Esophagus squamous epithelium (tissue), 5 donors: ENCODE data around the gene LRP1B. TPM values are rescaled to one million over a fixed set of nuclear protein-coding genes. Genes with fewer than 3 reads are reported as not detected.

Experiments
- DNase-seq: peaks from one replicate; lab custom pipeline; 2025; lab: John Stamatoyannopoulos, UW
- H3K27ac ChIP-seq, 4 donors: fragments of 200-600 bp; sonication (generic); one replicate each; pipeline ENCODE4 v1.5.1; 2016 to 2019; ENCODE audit warnings: mild to moderate bottlenecking in 1 of 4
- H3K27me3 ChIP-seq, 4 donors: fragments of 200-600 bp; sonication (generic); 1 replicate in 3 of 4; 2 replicates in 1 of 4; pipeline versions ENCODE4 v1.5.1 to v1.6.0; 2017 to 2021; ENCODE audit warnings: antibody characterized with exemption in 1 of 4
- H3K36me3 ChIP-seq, 3 donors: fragments of 200-600 bp; sonication (generic); one replicate each; pipeline ENCODE4 v1.5.1; 2016 to 2019
- H3K4me1 ChIP-seq, 3 donors: fragments of 200-600 bp; sonication (generic); one replicate each; pipeline ENCODE4 v1.5.1; 2017 to 2019
- H3K4me3 ChIP-seq, 4 donors: fragments of 200-600 bp; sonication (generic); 1 replicate in 3 of 4; 2 replicates in 1 of 4; pipeline ENCODE4 v1.5.1; 2016 to 2019; ENCODE audit warnings: mild to moderate bottlenecking in 2 of 4, moderate library complexity in 1 of 4
- H3K9me3 ChIP-seq, 3 donors: fragments of 200-600 bp; sonication (generic); one replicate each; pipeline ENCODE4 v1.5.1; 2016 to 2019
- POLR2A ChIP-seq, 4 donors: fragments of 450-650 bp; IDR thresholded peaks; one replicate each; pipeline ENCODE4 v1.6.1; 2017; ENCODE audit warnings: antibody characterized with exemption in 4 of 4, mild to moderate bottlenecking in 4 of 4, moderate library complexity in 3 of 4
- WGBS, 2 donors: methylation state at CpG; one replicate each; pipeline ENCODE4 v1.1.5; 2018; 5-methylcytosine and 5-hydroxymethylcytosine counted together
- intact Hi-C: fragments of 100-400 bp; cut with DNase I; formaldehyde crosslinking; loops from one replicate; pipeline ENCODE4 v1.15.0; 2022
- total RNA-seq, 4 donors: library from RNA; depleted of rRNA; stranded (reverse); fragments of >200 nt; gene quantifications; one replicate each; pipeline ENCODE4 v1.1.0, GENCODE V29; 2016
- TF ChIP-seq, protein P1 (sequence below), 6 experiments: fragments of 450-650 bp in 4 of 6; fragments of 200-600 bp in 2 of 6; sonication (generic) in 2 of 6; IDR thresholded peaks; one replicate each; pipeline ENCODE4 v1.5.1; 2016 to 2019; ENCODE audit warnings: antibody characterized with exemption in 6 of 6, mild to moderate bottlenecking in 4 of 6, moderate library complexity in 4 of 6
- donor health status: DM: yes; HTN: yes; CAD: no.

LRP1B gene
- total RNA-seq, 4 donors from 2014 or later = 0.04 to 1.1 (median 0.23) TPM

DNA sequence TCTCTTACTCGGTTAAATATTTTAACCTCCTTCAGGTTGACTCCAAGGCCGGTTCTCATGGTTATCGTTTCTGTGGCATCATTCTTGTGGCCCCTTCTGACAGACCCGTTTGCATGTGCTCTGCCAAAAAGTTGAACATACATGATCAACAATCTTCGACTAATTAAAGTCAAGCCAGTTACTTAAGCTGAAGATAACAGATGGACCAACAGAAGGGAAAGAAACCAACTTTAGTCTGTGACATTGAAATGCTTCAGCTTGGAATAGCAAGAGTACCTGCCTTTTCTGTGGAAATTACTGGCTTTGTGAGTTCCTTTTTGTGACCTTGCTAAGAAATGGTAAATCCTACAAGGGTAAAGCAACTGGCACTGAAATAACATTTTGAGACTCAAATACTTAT, 1429.1 kb downstream of the LRP1B start:
- intact Hi-C loops = no loop called here
- no peaks in the 10 kb centered on the region for H3K9me3 ChIP-seq
- WGBS, 2 donors = 80 to 83% methylated on average over 5 of the region's 5 CpGs
- H3K27me3 ChIP-seq = no peaks in the 10 kb centered on the region
- TF ChIP-seq, protein P1, sequence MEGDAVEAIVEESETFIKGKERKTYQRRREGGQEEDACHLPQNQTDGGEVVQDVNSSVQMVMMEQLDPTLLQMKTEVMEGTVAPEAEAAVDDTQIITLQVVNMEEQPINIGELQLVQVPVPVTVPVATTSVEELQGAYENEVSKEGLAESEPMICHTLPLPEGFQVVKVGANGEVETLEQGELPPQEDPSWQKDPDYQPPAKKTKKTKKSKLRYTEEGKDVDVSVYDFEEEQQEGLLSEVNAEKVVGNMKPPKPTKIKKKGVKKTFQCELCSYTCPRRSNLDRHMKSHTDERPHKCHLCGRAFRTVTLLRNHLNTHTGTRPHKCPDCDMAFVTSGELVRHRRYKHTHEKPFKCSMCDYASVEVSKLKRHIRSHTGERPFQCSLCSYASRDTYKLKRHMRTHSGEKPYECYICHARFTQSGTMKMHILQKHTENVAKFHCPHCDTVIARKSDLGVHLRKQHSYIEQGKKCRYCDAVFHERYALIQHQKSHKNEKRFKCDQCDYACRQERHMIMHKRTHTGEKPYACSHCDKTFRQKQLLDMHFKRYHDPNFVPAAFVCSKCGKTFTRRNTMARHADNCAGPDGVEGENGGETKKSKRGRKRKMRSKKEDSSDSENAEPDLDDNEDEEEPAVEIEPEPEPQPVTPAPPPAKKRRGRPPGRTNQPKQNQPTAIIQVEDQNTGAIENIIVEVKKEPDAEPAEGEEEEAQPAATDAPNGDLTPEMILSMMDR (IDR thresholded peaks at IDR 0.05) = no peak
- no peak for TF ChIP-seq POLR2A (IDR thresholded peaks at IDR 0.05)
- no peak for DNase-seq
- no peak overlapping the region for H3K4me3 ChIP-seq
- H3K36me3 ChIP-seq = no peaks in the 10 kb centered on the region
- no peak overlapping the region for H3K27ac ChIP-seq
- no peaks in the 10 kb centered on the region for H3K4me1 ChIP-seq

GRCh38 chr2:140698636-140699035, 1432.2 kb downstream of the LRP1B start:
- 74 to 83% methylated on average over 2 of the region's 2 CpGs for WGBS, 2 donors
- Histone ChIP-seq H3K4me1 (no peaks in the 10 kb centered on the region), H3K9me3 (no peaks in the 10 kb centered on the region), H3K4me3 (no peak overlapping the region), H3K36me3 (no peaks in the 10 kb centered on the region), H3K27ac (no peak overlapping the region), H3K27me3 (no peaks in the 10 kb centered on the region)
- TF ChIP-seq, protein P1 (IDR thresholded peaks at IDR 0.05) = no peak
- TF ChIP-seq POLR2A (IDR thresholded peaks at IDR 0.05) = no peak
- no peak for DNase-seq
- intact Hi-C loops = no loop called here

DNA sequence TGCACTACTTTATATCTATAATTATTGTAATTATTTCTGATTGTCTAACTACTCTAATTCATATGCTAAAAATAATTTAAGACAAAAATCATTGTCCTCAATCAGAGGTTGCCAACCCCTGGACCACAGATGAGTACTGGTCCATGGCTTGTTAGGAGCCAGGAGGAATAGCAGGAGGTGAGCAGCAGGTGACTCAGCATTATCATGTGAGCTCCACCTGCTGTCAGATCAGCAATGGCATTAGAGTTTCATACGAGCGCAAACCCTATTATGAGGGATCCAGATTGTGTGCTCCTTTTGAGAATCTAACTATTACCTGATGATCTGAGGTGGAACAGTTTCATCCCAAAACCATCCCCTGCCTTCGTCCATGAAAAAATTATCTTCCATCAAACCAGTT, 1434.4 kb downstream of the LRP1B start:
- Histone ChIP-seq H3K27ac (no peak overlapping the region), H3K4me3 (no peak overlapping the region), H3K36me3 (no peaks in the 10 kb centered on the region), H3K9me3 (no peaks in the 10 kb centered on the region), H3K4me1 (no peaks in the 10 kb centered on the region), H3K27me3 (no peaks in the 10 kb centered on the region)
- WGBS, 2 donors = 88 to 90% methylated on average over 3 of the region's 3 CpGs
- TF ChIP-seq, protein P1 (IDR thresholded peaks at IDR 0.05) = no peak
- TF ChIP-seq POLR2A (IDR thresholded peaks at IDR 0.05) = no peak
- DNase-seq = no peak
- intact Hi-C loops = no loop called here

GRCh38 chr2:140695155-140695554, 1435.7 kb downstream of the LRP1B start:
- no peak overlapping the region for H3K4me3 ChIP-seq
- H3K36me3 ChIP-seq = no peaks in the 10 kb centered on the region
- H3K4me1 ChIP-seq = no peaks in the 10 kb centered on the region
- intact Hi-C loops = no loop called here
- no peak for TF ChIP-seq POLR2A (IDR thresholded peaks at IDR 0.05)
- TF ChIP-seq, protein P1 (IDR thresholded peaks at IDR 0.05) = no peak
- no peaks in the 10 kb centered on the region for H3K9me3 ChIP-seq
- H3K27me3 ChIP-seq = no peaks in the 10 kb centered on the region
- 52 to 82% methylated on average over 1 of the region's 1 CpG for WGBS, 2 donors
- H3K27ac ChIP-seq = no peak overlapping the region
- no peak for DNase-seq

DNA sequence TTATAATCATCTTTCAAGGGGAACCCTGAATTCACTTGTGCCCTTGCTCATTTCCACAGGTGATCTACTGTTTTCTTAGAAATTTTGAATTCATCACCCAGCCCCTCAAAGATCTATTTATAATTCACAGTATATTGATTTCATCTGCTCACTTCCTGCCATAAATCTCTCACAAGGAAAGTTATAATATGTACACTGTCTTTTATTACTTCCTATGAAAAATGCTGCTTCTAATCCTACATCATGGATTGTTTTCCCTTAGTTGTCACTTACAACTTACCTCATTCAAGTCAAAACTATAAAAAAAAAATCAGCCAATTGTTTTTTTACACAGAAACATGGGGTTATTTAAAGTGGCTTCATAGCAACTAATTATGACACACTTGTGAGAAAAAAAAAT, 1443.0 kb downstream of the LRP1B start:
- intact Hi-C loops = no loop called here
- no peaks in the 10 kb centered on the region for H3K4me1 ChIP-seq
- H3K4me3 ChIP-seq = no peak overlapping the region
- TF ChIP-seq, protein P1 (IDR thresholded peaks at IDR 0.05) = no peak
- no peak for TF ChIP-seq POLR2A (IDR thresholded peaks at IDR 0.05)
- H3K9me3 ChIP-seq = no peaks in the 10 kb centered on the region
- no peak overlapping the region for H3K27ac ChIP-seq
- DNase-seq = no peak
- no peaks in the 10 kb centered on the region for H3K27me3 ChIP-seq
- no peaks in the 10 kb centered on the region for H3K36me3 ChIP-seq
